ENCODE measurements around the gene ZNF507. TPM values are rescaled to one million over a fixed set of nuclear protein-coding genes. Genes with fewer than 3 reads are reported as not detected.

The ZNF507 gene
- total and polyA plus RNA-seq, 2 experiments from 2014 or later, result 4.7 to 11.8 TPM

GRCh38 chr19:32349051-32349450 is 3.6 kb downstream of the ZNF507 start:
- Histone ChIP-seq H2AFZ (no peak overlapping the region), H3K9me3 (ENCODE audit: low read depth) (no peaks in the 10 kb centered on the region), H3K36me3 (replicated peaks; ENCODE audit: insufficient read depth, low read depth) (no peaks in the 10 kb centered on the region), H3K79me2 (peaks cover 72% of the 10 kb centered on the region), H3K9me2 (replicated peaks; ENCODE audit: insufficient read depth) (no peaks in the 10 kb centered on the region), H3K4me3 (no peak overlapping the region), H4K20me1 (ENCODE audit: insufficient read depth, poor library complexity, severe bottlenecking) (peaks cover 3% of the 10 kb centered on the region), H3K27me3 (no peaks in the 10 kb centered on the region), H3K4me2 (no peak overlapping the region), H3K4me1 (ENCODE audit: insufficient read depth) (peaks cover 22% of the 10 kb centered on the region), H3K27ac (no peak overlapping the region)
- DNase-seq (ENCODE audit: low spot score), result no peak
- no peak for TF ChIP-seq EZH2 (IDR thresholded peaks at IDR 0.05; ENCODE audit: borderline replicate concordance)
- TF ChIP-seq, protein P1, sequence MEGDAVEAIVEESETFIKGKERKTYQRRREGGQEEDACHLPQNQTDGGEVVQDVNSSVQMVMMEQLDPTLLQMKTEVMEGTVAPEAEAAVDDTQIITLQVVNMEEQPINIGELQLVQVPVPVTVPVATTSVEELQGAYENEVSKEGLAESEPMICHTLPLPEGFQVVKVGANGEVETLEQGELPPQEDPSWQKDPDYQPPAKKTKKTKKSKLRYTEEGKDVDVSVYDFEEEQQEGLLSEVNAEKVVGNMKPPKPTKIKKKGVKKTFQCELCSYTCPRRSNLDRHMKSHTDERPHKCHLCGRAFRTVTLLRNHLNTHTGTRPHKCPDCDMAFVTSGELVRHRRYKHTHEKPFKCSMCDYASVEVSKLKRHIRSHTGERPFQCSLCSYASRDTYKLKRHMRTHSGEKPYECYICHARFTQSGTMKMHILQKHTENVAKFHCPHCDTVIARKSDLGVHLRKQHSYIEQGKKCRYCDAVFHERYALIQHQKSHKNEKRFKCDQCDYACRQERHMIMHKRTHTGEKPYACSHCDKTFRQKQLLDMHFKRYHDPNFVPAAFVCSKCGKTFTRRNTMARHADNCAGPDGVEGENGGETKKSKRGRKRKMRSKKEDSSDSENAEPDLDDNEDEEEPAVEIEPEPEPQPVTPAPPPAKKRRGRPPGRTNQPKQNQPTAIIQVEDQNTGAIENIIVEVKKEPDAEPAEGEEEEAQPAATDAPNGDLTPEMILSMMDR (IDR thresholded peaks at IDR 0.05; ENCODE audit: poor library complexity), result no peak
- no peak for TF ChIP-seq EZH2phosphoT487 (IDR thresholded peaks at IDR 0.05; ENCODE audit: low read depth, severe bottlenecking, unreplicated experiment)
- 93% methylated on average over 1 of the region's 1 CpG for WGBS (ENCODE audit: low lambda C conversion rate, missing lambda C conversion rate)

- TF ChIP-seq EZH2phosphoT487 (IDR thresholded peaks at IDR 0.05; ENCODE audit: low read depth, severe bottlenecking, unreplicated experiment) (no peak), EZH2 (IDR thresholded peaks at IDR 0.05; ENCODE audit: borderline replicate concordance) (no peak)
- TF ChIP-seq, protein P1 (IDR thresholded peaks at IDR 0.05; ENCODE audit: poor library complexity), result no peak
- no peaks in the 10 kb centered on the region for H3K36me3 ChIP-seq (replicated peaks; ENCODE audit: insufficient read depth, low read depth)
- H2AFZ ChIP-seq, result no peak overlapping the region
- peaks cover 3% of the 10 kb centered on the region for H4K20me1 ChIP-seq (ENCODE audit: insufficient read depth, poor library complexity, severe bottlenecking)
- H3K27me3 ChIP-seq, result no peaks in the 10 kb centered on the region
- WGBS (ENCODE audit: low lambda C conversion rate, missing lambda C conversion rate), result 62% methylated on average over 2 of the region's 2 CpGs
- H3K4me3 ChIP-seq, result no peak overlapping the region
- H3K4me2 ChIP-seq, result peak overlapping the region; percentile 58
- DNase-seq (ENCODE audit: low spot score), result no peak
- H3K27ac ChIP-seq, result peak overlapping the region; percentile 5
- no peaks in the 10 kb centered on the region for H3K9me3 ChIP-seq (ENCODE audit: low read depth)
- H3K79me2 ChIP-seq, result peaks cover 80% of the 10 kb centered on the region
- H3K4me1 ChIP-seq (ENCODE audit: insufficient read depth), result peaks cover 22% of the 10 kb centered on the region
- no peaks in the 10 kb centered on the region for H3K9me2 ChIP-seq (replicated peaks; ENCODE audit: insufficient read depth)
These were observed 4.5 kb downstream of the ZNF507 start for GRCh38 chr19:32349724-32350470.

- peak overlapping the region; percentile 58 for H3K4me2 ChIP-seq
- H3K9me3 ChIP-seq (ENCODE audit: low read depth), result no peaks in the 10 kb centered on the region
- no peaks in the 10 kb centered on the region for H3K36me3 ChIP-seq (replicated peaks; ENCODE audit: insufficient read depth, low read depth)
- H3K4me1 ChIP-seq (ENCODE audit: insufficient read depth), result peaks cover 22% of the 10 kb centered on the region
- 69% methylated on average over 3 of the region's 3 CpGs for WGBS (ENCODE audit: low lambda C conversion rate, missing lambda C conversion rate)
- peak overlapping the region; percentile 65 for H3K27ac ChIP-seq
- H4K20me1 ChIP-seq (ENCODE audit: insufficient read depth, poor library complexity, severe bottlenecking), result peaks cover 3% of the 10 kb centered on the region
- no peaks in the 10 kb centered on the region for H3K27me3 ChIP-seq
- TF ChIP-seq, protein P1 (IDR thresholded peaks at IDR 0.05; ENCODE audit: poor library complexity), result no peak
- peak; percentile 61 for TF ChIP-seq EZH2phosphoT487 (IDR thresholded peaks at IDR 0.05; ENCODE audit: low read depth, severe bottlenecking, unreplicated experiment)
- no peaks in the 10 kb centered on the region for H3K9me2 ChIP-seq (replicated peaks; ENCODE audit: insufficient read depth)
- H3K4me3 ChIP-seq, result no peak overlapping the region
- peaks cover 85% of the 10 kb centered on the region for H3K79me2 ChIP-seq
- no peak overlapping the region for H2AFZ ChIP-seq
- DNase-seq (ENCODE audit: low spot score), result peak; percentile 40
These were observed 5.1 kb downstream of the ZNF507 start for GRCh38 chr19:32350471-32350865.
